Heart right ventricle (tissue), 16 donors: ENCODE data around the gene NRP2. TPM values are rescaled to one million over a fixed set of nuclear protein-coding genes. Genes with fewer than 3 reads are reported as not detected.

Experiments
- ATAC-seq, 8 donors: fragments of 200-7000 bp; cut with Tn5 transposase; one replicate each; pipeline ENCODE4 v1.9.1; 2020; ENCODE audit warnings: mild to moderate bottlenecking in 8 of 8, moderate library complexity in 8 of 8, moderate number of reproducible peaks in 1 of 8
- DNase-seq, 2 donors: peaks; one replicate each; pipeline ENCODE4 v3.0.0-alpha.2; 2020
- H3K27ac ChIP-seq, 10 donors: fragments of 200-600 bp; sonication (generic) in 2 of 10; one replicate each; pipeline versions ENCODE4 v1.5.0 to v1.8.0; 2020 to 2022; ENCODE audit warnings: mild to moderate bottlenecking in 3 of 10
- H3K27me3 ChIP-seq, 7 donors: fragments of 200-600 bp; one replicate each; pipeline ENCODE4 v1.8.0; 2021 to 2022; ENCODE audit warnings: mild to moderate bottlenecking in 2 of 7
- H3K36me3 ChIP-seq, 9 donors: fragments of 200-600 bp; sonication (generic) in 1 of 9; one replicate each; pipeline versions ENCODE4 v1.5.0 to v1.8.0; 2020 to 2022; ENCODE audit warnings: mild to moderate bottlenecking in 2 of 9
- H3K4me1 ChIP-seq, 9 donors: fragments of 200-600 bp; sonication (generic) in 1 of 9; one replicate each; pipeline versions ENCODE4 v1.5.0 to v1.8.0; 2020 to 2022; ENCODE audit warnings: mild to moderate bottlenecking in 4 of 9
- H3K4me3 ChIP-seq, 10 donors: fragments of 200-600 bp; sonication (generic) in 2 of 10; one replicate each; pipeline versions ENCODE4 v1.5.0 to v1.8.0; 2020 to 2022; ENCODE audit warnings: mild to moderate bottlenecking in 7 of 10, moderate library complexity in 2 of 10
- H3K9me3 ChIP-seq, 11 donors: fragments of 200-600 bp in 10 of 11; sonication (generic) in 2 of 11; one replicate each; pipeline versions ENCODE4 v1.5.0 to v1.8.0; 2013 to 2022; ENCODE audit warnings: mild to moderate bottlenecking in 2 of 11, control low read depth in 1 of 11, moderate library complexity in 1 of 11
- WGBS, 2 donors: extraction: QIAGEN DNeasy Blood & Tissue Kit; methylation state at CpG; one replicate each; pipeline ENCODE4 v1.1.7; 2013; ENCODE audit warnings: inconsistent platforms in 1 of 2; 5-methylcytosine and 5-hydroxymethylcytosine counted together
- intact Hi-C, 10 donors: fragments of 100-400 bp; cut with DNase I; formaldehyde crosslinking; loops; one replicate each; pipeline versions ENCODE4 v1.11.1 to v1.14.2; 2022
- polyA plus RNA-seq, 2 donors: library from polyadenylated mRNA; stranded (reverse); fragments of 200-250 nt; gene quantifications; one replicate each; pipeline ENCODE4 v1.2.3, GENCODE V29; 2013
- total RNA-seq, 10 donors: library from RNA; stranded (reverse); fragmentation: NEBNext Ultra II Directional in 3 of 10; extraction: Animal tissue kit (Norgen Biotek cat#: 25700) in 3 of 10; gene quantifications; one replicate each; pipeline versions ENCODE4 v1.2.1 to v1.2.4, GENCODE V29; 2021 to 2023
- TF ChIP-seq, protein P1 (sequence below), 9 donors: fragments of 200-600 bp; sonication (generic) in 2 of 9; IDR thresholded peaks; one replicate each; pipeline versions ENCODE4 v1.5.0 to v1.8.0; 2021 to 2022; ENCODE audit warnings: antibody characterized with exemption in 9 of 9, mild to moderate bottlenecking in 5 of 9, moderate library complexity in 1 of 9
- donor health status: Arrhythmogenic right ventricular cardiomyopathy.
- donor health status: ischemic (EF 13 %, LVEDD 7.1; RV severe dilation, severe dysfunction).
- donor health status: healthy with polysubstance abuse.
- donor health status: DM: no; HTN: yes; CAD: no.
- donor health status: DM: no; HTN: no; CAD: no.
- donor health status: ischemic (EF 25% LVEDD 6.9; RV normal size, moderate dysfunction).
- donor health status: ischemic (EF 25% LVEDD 5.7; RV mildly dilated, moderate dysfunction).
- donor health status: healthy.
- donor health status: DM: yes; HTN: yes; CAD: no.
- donor health status: Ischemic cardiomyopathy.
- donor health status: ischemic (EF 35%, LVEDD 5.7; RV mildly dilated, moderate dysfunction).
- donor health status: nonischemic (EF 11% LVEDD 7.7; RV severe dilation, severe dysfunction).
- donor health status: DM: yes; HTN: yes; CAD: no.
- donor health status: PGD.
- donor health status: ischemic (EF 29% LVEDD 5.4; RV normal size, mild dysfunction).
- donor health status: nonischemic (EF 23%, LVEDD 6.1; RV moderate dilation, normal function).

Gene NRP2
- total and polyA plus RNA-seq, 12 donors = 2.5 to 29.4 (median 8.6) TPM

DNA sequence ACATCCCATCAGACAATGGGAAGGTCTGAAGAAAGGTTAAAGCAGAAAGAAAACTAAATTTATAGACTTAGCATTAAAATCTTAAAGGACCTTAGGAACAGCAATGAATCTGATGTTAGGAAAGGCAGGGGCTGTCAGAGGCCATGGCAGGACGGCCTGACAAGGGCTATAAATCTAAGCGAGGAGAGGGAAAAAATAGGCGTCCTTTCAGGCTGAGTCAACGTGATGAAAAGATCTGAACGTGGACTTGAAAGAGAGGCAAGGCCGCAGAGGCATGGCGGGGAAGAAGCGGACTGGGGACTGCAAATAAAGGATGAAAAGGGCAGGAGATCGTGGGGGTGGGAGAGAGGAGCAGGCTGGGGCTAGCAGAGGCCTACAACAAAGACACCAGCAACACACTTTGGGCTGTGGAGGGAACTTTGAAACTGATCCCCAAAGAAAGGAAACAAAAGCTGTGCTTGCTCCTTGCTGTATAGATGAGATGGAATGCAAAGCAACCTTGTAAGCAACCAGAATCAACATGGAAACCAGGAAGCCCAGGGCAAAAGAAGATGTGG, 145.6 kb downstream of the NRP2 start:
- ATAC-seq (no peak), DNase-seq (no peak)
- Histone ChIP-seq H3K4me3 (no peak overlapping the region), H3K4me1 (no peaks in the 10 kb centered on the region), H3K9me3 (peaks cover 0 to 3% (median 0%) of the 10 kb centered on the region in 11 donors), H3K36me3 (no peaks in the 10 kb centered on the region), H3K27me3 (no peaks in the 10 kb centered on the region), H3K27ac (no peak overlapping the region)
- TF ChIP-seq, protein P1, sequence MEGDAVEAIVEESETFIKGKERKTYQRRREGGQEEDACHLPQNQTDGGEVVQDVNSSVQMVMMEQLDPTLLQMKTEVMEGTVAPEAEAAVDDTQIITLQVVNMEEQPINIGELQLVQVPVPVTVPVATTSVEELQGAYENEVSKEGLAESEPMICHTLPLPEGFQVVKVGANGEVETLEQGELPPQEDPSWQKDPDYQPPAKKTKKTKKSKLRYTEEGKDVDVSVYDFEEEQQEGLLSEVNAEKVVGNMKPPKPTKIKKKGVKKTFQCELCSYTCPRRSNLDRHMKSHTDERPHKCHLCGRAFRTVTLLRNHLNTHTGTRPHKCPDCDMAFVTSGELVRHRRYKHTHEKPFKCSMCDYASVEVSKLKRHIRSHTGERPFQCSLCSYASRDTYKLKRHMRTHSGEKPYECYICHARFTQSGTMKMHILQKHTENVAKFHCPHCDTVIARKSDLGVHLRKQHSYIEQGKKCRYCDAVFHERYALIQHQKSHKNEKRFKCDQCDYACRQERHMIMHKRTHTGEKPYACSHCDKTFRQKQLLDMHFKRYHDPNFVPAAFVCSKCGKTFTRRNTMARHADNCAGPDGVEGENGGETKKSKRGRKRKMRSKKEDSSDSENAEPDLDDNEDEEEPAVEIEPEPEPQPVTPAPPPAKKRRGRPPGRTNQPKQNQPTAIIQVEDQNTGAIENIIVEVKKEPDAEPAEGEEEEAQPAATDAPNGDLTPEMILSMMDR (IDR thresholded peaks at IDR 0.05) = no peak
- 86 to 89% methylated on average over 9 of the region's 9 CpGs for WGBS, 2 donors
- intact Hi-C loops = no loop called here

DNA sequence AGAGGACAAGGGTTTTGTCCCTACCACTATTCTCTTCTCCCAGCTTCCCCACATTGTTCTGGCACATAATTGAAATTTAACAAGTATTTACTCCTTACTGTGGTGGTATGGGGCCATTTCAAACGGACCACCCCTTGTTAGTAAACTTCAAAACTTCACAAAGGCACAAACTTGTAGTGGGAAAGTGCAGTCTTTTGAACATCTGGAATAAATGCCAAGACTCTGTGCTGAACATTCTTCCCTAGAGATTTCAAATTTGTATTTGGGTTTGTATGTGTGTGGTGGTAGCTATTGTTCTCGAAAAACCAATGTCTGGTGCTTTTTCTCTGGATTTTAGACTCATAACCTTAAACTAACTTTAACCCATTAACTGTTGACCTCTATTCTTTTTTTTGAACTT, 151.6 kb downstream of the NRP2 start:
- H3K27ac ChIP-seq = no peak overlapping the region
- no peaks in the 10 kb centered on the region for H3K36me3 ChIP-seq
- TF ChIP-seq, protein P1 (IDR thresholded peaks at IDR 0.05) = no peak
- peaks cover 0 to 26% (median 8%) of the 10 kb centered on the region in 9 donors for H3K4me1 ChIP-seq
- DNase-seq (no peak), ATAC-seq (no peak)
- no peak overlapping the region for H3K4me3 ChIP-seq
- peaks cover 0 to 12% (median 0%) of the 10 kb centered on the region in 11 donors for H3K9me3 ChIP-seq
- WGBS, 2 donors = 45 to 65% methylated on average over 2 of the region's 2 CpGs
- no peaks in the 10 kb centered on the region for H3K27me3 ChIP-seq
- intact Hi-C loops = no loop called here

DNA sequence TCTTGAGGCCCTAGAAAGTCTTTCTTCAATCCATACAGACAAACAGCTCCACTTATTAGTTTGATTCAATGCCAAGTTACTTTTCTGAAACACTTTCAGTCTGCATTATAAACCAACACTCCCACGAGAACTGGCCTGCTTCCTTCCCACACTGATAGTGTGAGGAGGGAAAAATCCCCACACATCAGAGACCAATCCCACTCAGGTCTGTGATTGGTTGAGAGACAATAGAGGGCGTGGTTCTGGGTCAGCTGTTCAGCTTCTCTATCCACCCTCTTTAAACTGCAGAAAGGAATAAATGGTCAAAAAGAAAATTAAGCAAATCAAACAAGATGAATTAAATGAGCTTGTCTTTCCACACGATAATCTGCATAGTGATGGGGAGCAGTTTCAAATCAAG, 152.5 kb downstream of the NRP2 start:
- peak in 4 of 8 donors; percentile 49 to 76 (median 71) for ATAC-seq
- WGBS, 2 donors = 49 to 58% methylated on average over 3 of the region's 3 CpGs
- H3K27me3 ChIP-seq = no peaks in the 10 kb centered on the region

DNA sequence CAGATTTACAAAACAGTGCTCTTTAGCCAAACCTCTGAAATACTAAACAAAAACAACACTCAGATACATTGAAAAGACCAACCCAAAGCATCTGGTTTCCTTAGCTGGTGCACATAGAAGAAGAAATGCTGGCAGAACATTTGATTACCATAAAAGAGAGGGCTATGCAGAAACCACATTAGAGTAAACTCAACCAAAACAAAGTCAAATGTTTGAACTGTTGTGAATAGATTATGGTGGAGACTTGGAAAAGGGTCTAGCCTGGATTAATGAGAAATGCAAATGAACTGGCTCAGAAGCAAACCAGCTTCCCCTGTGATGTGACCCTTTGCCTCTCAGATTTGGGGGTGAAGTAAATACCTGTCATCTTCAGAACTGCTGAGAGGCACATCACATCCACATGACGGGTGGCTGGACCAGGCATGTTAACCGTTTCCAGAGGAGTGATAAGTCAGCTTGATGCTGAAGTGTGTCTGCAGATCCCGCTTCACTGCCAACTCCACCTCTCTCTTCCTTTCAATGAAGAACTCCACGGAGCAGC, 153.0 kb downstream of the NRP2 start:
- Histone ChIP-seq H3K4me3 (no peak overlapping the region), H3K36me3 (no peaks in the 10 kb centered on the region), H3K9me3 (peaks cover 0 to 18% (median 0%) of the 10 kb centered on the region in 11 donors), H3K27ac (no peak overlapping the region), H3K27me3 (no peaks in the 10 kb centered on the region), H3K4me1 (peaks cover 0 to 26% (median 8%) of the 10 kb centered on the region in 9 donors)
- intact Hi-C loops = no loop called here
- DNase-seq (no peak), ATAC-seq (no peak)
- TF ChIP-seq, protein P1 (IDR thresholded peaks at IDR 0.05) = no peak
- 22 to 38% methylated on average over 4 of the region's 4 CpGs for WGBS, 2 donors

More for the DNA sequence above, 152.5 kb downstream of the NRP2 start:
- intact Hi-C loops = no loop called here
- H3K36me3 ChIP-seq = no peaks in the 10 kb centered on the region
- peak in 1 of 2 donors; percentile 5 for DNase-seq
- TF ChIP-seq, protein P1 (IDR thresholded peaks at IDR 0.05) = no peak
- H3K27ac ChIP-seq = no peak overlapping the region
- peaks cover 0 to 18% (median 0%) of the 10 kb centered on the region in 11 donors for H3K9me3 ChIP-seq
- H3K4me1 ChIP-seq = peaks cover 0 to 26% (median 8%) of the 10 kb centered on the region in 9 donors
- H3K4me3 ChIP-seq = no peak overlapping the region
